Brain microvascular endothelial cell (primary cell): ENCODE measurements around the gene SLC26A1.
"Not testable (repeated sequence)": the region's sequence is repeated elsewhere in the genome, so short reads cannot be mapped to it uniquely, and the experiment has no call there.

Experiments
- DNase-seq: peaks from one replicate; pipeline ENCODE4 v3.0.0-alpha.2; 2020
- H3K27ac ChIP-seq: fragments of 250-450 bp; sonication (Bioruptor Pico); 2 replicates; pipeline ENCODE4 v1.5.1; 2020; ENCODE audit warnings: mild to moderate bottlenecking, moderate library complexity
- H3K27me3 ChIP-seq: fragments of 250-450 bp; sonication (Bioruptor Pico); replicated peaks from 2 replicates; pipeline ENCODE4 v1.5.1; 2020; ENCODE audit warnings: mild to moderate bottlenecking
- H3K36me3 ChIP-seq: fragments of 250-450 bp; sonication (Bioruptor Pico); replicated peaks from 2 replicates; pipeline ENCODE4 v1.5.1; 2020; ENCODE audit warnings: mild to moderate bottlenecking
- H3K4me3 ChIP-seq: 2 replicates; pipeline ENCODE4 v1.5.1; 2011; ENCODE audit warnings: low read depth, mild to moderate bottlenecking, control low read depth, low read length, moderate library complexity
- CTCF ChIP-seq: IDR thresholded peaks from 2 replicates; pipeline ENCODE4 v1.5.1; 2011; ENCODE audit warnings: low read depth, mild to moderate bottlenecking, moderate library complexity, low read length, control low read depth, inconsistent platforms; ENCODE audit errors: missing control alignments
- in situ Hi-C: cut with HindIII; loops from 2 replicates; pipeline ENCODE4 v1.10.0; 2017; ENCODE audit warnings: low sequenced_read_pairs, low pct_ligation_motif_present

The SLC26A1 gene

GRCh38 chr4:946103-946450, 47.1 kb downstream of the SLC26A1 start:
- DNase-seq: no peak
- no peak overlapping the region for H3K27ac ChIP-seq
- H3K4me3 ChIP-seq: no peak overlapping the region
- in situ Hi-C loops: no loop called here
- H3K36me3 ChIP-seq: no peaks in the 10 kb centered on the region
- H3K27me3 ChIP-seq: no peaks in the 10 kb centered on the region
- TF ChIP-seq CTCF: no peak

GRCh38 chr4:945274-946102, 47.7 kb downstream of the SLC26A1 start:
- Histone ChIP-seq H3K36me3 (no peaks in the 10 kb centered on the region), H3K27ac (no peak overlapping the region), H3K27me3 (no peaks in the 10 kb centered on the region), H3K4me3 (peak overlapping the region; percentile 32)
- no peak for TF ChIP-seq CTCF
- no peak for DNase-seq
- in situ Hi-C loops: no loop called here

GRCh38 chr4:939508-939907, 53.7 kb downstream of the SLC26A1 start:
- in situ Hi-C loops, DNase-seq, H3K4me3 ChIP-seq, H3K27ac ChIP-seq, H3K27me3 ChIP-seq, H3K36me3 ChIP-seq: not testable (repeated sequence)
